ENCODE data around the gene SIGLEC14.

DNA sequence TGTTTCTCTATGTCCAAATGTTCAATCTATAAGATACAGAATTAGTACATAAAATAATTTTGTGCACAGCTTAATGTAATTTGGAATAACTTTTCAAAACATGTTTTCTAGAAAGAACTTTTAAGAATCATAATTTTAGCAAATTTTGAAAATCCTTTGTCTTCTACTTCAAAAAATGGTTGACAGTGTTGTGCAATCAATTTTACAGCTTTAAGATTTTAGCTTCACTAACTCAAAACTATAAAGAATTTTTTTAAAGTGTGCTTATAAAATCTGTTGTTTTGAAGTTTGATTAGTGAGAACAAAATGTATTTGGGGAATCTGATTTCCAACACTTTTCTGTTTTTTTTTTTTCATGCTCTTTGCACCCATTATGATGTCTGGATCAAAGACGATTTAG is 33.8 kb upstream of the SIGLEC14 start:
- TF ChIP-seq CTCF (IDR thresholded peaks at IDR 0.05): no peak
- no peak for TF ChIP-seq POLR2A (IDR thresholded peaks at IDR 0.05)

Data from body of pancreas (tissue), 4 donors.